Neutrophil (primary cell): ENCODE data around the gene RANBP9.

ENCODE experiments used
- H3K27ac ChIP-seq: fragments of 200-600 bp; sonication (generic); 2 replicates; pipeline ENCODE4 v1.5.1; 2016; ENCODE audit warnings: mild to moderate bottlenecking, moderate library complexity
- H3K27me3 ChIP-seq: fragments of 200-600 bp; sonication (generic); 2 replicates; pipeline ENCODE4 v1.6.0; 2016; ENCODE audit warnings: mild to moderate bottlenecking
- H3K36me3 ChIP-seq: fragments of 200-600 bp; sonication (generic); 2 replicates; pipeline ENCODE4 v1.5.1; 2017
- H3K4me1 ChIP-seq, 2 experiments: fragments of 200-600 bp in 1 of 2; sonication (generic) in 1 of 2; 1 replicate in 1 of 2; 2 replicates in 1 of 2; pipeline versions ENCODE4 v1.5.1 to v1.6.1; 2013 to 2016; ENCODE audit warnings: low read depth in 1 of 2, low read length in 1 of 2, mild to moderate bottlenecking in 1 of 2, moderate library complexity in 1 of 2; ENCODE audit not compliant: control insufficient read depth in 1 of 2, insufficient read depth in 1 of 2
- H3K4me3 ChIP-seq, 2 experiments: fragments of 200-600 bp in 1 of 2; sonication (generic) in 1 of 2; 1 replicate in 1 of 2; 2 replicates in 1 of 2; pipeline ENCODE4 v1.5.1; 2013 to 2016; ENCODE audit warnings: low read depth in 1 of 2, low read length in 1 of 2, mild to moderate bottlenecking in 1 of 2, moderate library complexity in 1 of 2
- H3K9me3 ChIP-seq: fragments of 200-600 bp; sonication (generic); 2 replicates; pipeline ENCODE4 v1.5.1; 2016
- CTCF ChIP-seq: fragments of 200-600 bp; sonication (generic); IDR thresholded peaks from 2 replicates; pipeline ENCODE4 v1.5.1; 2016; ENCODE audit warnings: antibody characterized with exemption

The RANBP9 gene

GRCh38 chr6:13689511-13690256, 22.0 kb downstream of the RANBP9 start:
- Histone ChIP-seq H3K27me3 (no peaks in the 10 kb centered on the region), H3K27ac (peak overlapping the region; percentile 48), H3K9me3 (no peaks in the 10 kb centered on the region), H3K36me3 (peaks cover 10% of the 10 kb centered on the region), H3K4me1 (peaks cover 19 to 34% of the 10 kb centered on the region in 2 experiments), H3K4me3 (no peak overlapping the region)
- no peak for TF ChIP-seq CTCF

GRCh38 chr6:13688692-13689196, 22.9 kb downstream of the RANBP9 start:
- Histone ChIP-seq H3K27ac (peak overlapping the region; percentile 69), H3K4me3 (no peak overlapping the region), H3K27me3 (no peaks in the 10 kb centered on the region), H3K4me1 (peaks cover 19 to 34% of the 10 kb centered on the region in 2 experiments), H3K9me3 (no peaks in the 10 kb centered on the region), H3K36me3 (peaks cover 5% of the 10 kb centered on the region)
- no peak for TF ChIP-seq CTCF

- peak overlapping the region; percentile 69 for H3K27ac ChIP-seq
- peaks cover 5% of the 10 kb centered on the region for H3K36me3 ChIP-seq
- no peak for TF ChIP-seq CTCF
- H3K27me3 ChIP-seq = no peaks in the 10 kb centered on the region
- H3K4me1 ChIP-seq = peaks cover 19 to 34% of the 10 kb centered on the region in 2 experiments
- H3K9me3 ChIP-seq = no peaks in the 10 kb centered on the region
- no peak overlapping the region for H3K4me3 ChIP-seq
Observed at GRCh38 chr6:13687917-13688351, 23.7 kb downstream of the RANBP9 start.

- Histone ChIP-seq H3K9me3 (no peaks in the 10 kb centered on the region), H3K4me3 (no peak overlapping the region), H3K4me1 (peaks cover 33 to 38% of the 10 kb centered on the region in 2 experiments), H3K36me3 (no peaks in the 10 kb centered on the region), H3K27me3 (no peaks in the 10 kb centered on the region), H3K27ac (no peak overlapping the region)
- TF ChIP-seq CTCF = no peak
Observed at GRCh38 chr6:13684855-13685254, 26.8 kb downstream of the RANBP9 start.

GRCh38 chr6:13683038-13683437, 28.6 kb downstream of the RANBP9 start:
- Histone ChIP-seq H3K4me1 (peaks cover 21 to 30% of the 10 kb centered on the region in 2 experiments), H3K4me3 (no peak overlapping the region), H3K27ac (no peak overlapping the region), H3K27me3 (no peaks in the 10 kb centered on the region), H3K9me3 (no peaks in the 10 kb centered on the region), H3K36me3 (no peaks in the 10 kb centered on the region)
- no peak for TF ChIP-seq CTCF
